AG09319 (cell line): ENCODE data around the gene FOXP3.

ENCODE experiments used
- DNase-seq: peaks from one replicate; pipeline ENCODE4 v3.0.0-alpha.2; 2010; ENCODE audit warnings: low read depth; ENCODE audit errors: extremely low read depth
- CTCF ChIP-seq: IDR thresholded peaks from 2 replicates; pipeline ENCODE4 v1.5.1; 2011; ENCODE audit warnings: low read depth, mild to moderate bottlenecking, inconsistent platforms, low read length, moderate library complexity

The FOXP3 gene

GRCh38 chrX:49206543-49206942 is 58.0 kb downstream of the FOXP3 start:
- DNase-seq = no peak
- TF ChIP-seq CTCF = no peak

GRCh38 chrX:49205443-49205842 is 59.1 kb downstream of the FOXP3 start:
- DNase-seq = no peak
- no peak for TF ChIP-seq CTCF

GRCh38 chrX:49204709-49205108 is 59.8 kb downstream of the FOXP3 start:
- DNase-seq = no peak
- TF ChIP-seq CTCF = no peak

- TF ChIP-seq CTCF = no peak
- DNase-seq = no peak
Measured at GRCh38 chrX:49204017-49204416, 60.5 kb downstream of the FOXP3 start.

- no peak for DNase-seq
- no peak for TF ChIP-seq CTCF
Measured at GRCh38 chrX:49203536-49203935, 61.0 kb downstream of the FOXP3 start.

- DNase-seq = no peak
- TF ChIP-seq CTCF = no peak
Measured at GRCh38 chrX:49202022-49202421, 62.5 kb downstream of the FOXP3 start.
